AG04450 (cell line): Measurements from ENCODE around the gene TSHZ1. TPM values are rescaled to one million over a fixed set of nuclear protein-coding genes. Genes with fewer than 3 reads are reported as not detected.

Source experiments
- CTCF ChIA-PET: fragments of 300-600, 350-600 bp; formaldehyde crosslinking; extraction: SDS; loops from one replicate; lab custom pipeline; 2022; ENCODE audit warnings: antibody characterized with exemption, inconsistent platforms; lab: Charles Lee
- POLR2A ChIA-PET: fragments of 350-600 bp; formaldehyde crosslinking; extraction: SDS; loops from one replicate; lab custom pipeline; 2021; ENCODE audit warnings: antibody characterized with exemption, inconsistent platforms; lab: Yijun Ruan, JAX
- DNase-seq: peaks from one replicate; pipeline ENCODE4 v3.0.0-alpha.2; 2011; ENCODE audit warnings: low read depth, low spot score
- H3K27ac ChIP-seq: one replicate; pipeline ENCODE4 v1.5.1; 2012; ENCODE audit warnings: low read depth, low read length, control low read depth
- H3K27me3 ChIP-seq: one replicate; pipeline ENCODE4 v1.6.0; 2012; ENCODE audit warnings: low read length; ENCODE audit not compliant: control insufficient read depth, insufficient read depth
- H3K4me3 ChIP-seq: 2 replicates; pipeline ENCODE4 v1.5.1; 2011; ENCODE audit warnings: mild to moderate bottlenecking, low read depth, low read length, control low read depth
- H3K9me3 ChIP-seq: 2 replicates; pipeline ENCODE4 v1.5.1; 2012; ENCODE audit warnings: low read length; ENCODE audit not compliant: control insufficient read depth, insufficient read depth
- polyA minus RNA-seq: library from RNA; depleted of rRNA, polyadenylated mRNA; stranded (reverse); fragments of >200 nt; gene quantifications from 2 replicates; pipeline ENCODE4 v1.2.3, GENCODE V29; 2011; rRNA and poly(A)+ RNA removed
- polyA plus RNA-seq: library from polyadenylated mRNA; depleted of rRNA; stranded (reverse); fragments of >200 nt; gene quantifications from 2 replicates; pipeline ENCODE4 v1.2.3, GENCODE V29; 2011; rRNA removed
- TF ChIP-seq, protein P1 (sequence below): IDR thresholded peaks from 2 replicates; pipeline ENCODE4 v1.5.1; 2011; ENCODE audit warnings: low read depth, low read length, control low read depth, inconsistent platforms

TSHZ1 gene, protein sequence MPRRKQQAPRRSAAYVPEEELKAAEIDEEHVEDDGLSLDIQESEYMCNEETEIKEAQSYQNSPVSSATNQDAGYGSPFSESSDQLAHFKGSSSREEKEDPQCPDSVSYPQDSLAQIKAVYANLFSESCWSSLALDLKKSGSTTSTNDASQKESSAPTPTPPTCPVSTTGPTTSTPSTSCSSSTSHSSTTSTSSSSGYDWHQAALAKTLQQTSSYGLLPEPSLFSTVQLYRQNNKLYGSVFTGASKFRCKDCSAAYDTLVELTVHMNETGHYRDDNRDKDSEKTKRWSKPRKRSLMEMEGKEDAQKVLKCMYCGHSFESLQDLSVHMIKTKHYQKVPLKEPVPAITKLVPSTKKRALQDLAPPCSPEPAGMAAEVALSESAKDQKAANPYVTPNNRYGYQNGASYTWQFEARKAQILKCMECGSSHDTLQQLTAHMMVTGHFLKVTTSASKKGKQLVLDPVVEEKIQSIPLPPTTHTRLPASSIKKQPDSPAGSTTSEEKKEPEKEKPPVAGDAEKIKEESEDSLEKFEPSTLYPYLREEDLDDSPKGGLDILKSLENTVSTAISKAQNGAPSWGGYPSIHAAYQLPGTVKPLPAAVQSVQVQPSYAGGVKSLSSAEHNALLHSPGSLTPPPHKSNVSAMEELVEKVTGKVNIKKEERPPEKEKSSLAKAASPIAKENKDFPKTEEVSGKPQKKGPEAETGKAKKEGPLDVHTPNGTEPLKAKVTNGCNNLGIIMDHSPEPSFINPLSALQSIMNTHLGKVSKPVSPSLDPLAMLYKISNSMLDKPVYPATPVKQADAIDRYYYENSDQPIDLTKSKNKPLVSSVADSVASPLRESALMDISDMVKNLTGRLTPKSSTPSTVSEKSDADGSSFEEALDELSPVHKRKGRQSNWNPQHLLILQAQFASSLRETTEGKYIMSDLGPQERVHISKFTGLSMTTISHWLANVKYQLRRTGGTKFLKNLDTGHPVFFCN (N-terminal part only)
- polyA plus RNA-seq (3.9 and 5.5 TPM in 2 replicates), polyA minus RNA-seq (6.5 and 8.3 TPM in 2 replicates)

DNA sequence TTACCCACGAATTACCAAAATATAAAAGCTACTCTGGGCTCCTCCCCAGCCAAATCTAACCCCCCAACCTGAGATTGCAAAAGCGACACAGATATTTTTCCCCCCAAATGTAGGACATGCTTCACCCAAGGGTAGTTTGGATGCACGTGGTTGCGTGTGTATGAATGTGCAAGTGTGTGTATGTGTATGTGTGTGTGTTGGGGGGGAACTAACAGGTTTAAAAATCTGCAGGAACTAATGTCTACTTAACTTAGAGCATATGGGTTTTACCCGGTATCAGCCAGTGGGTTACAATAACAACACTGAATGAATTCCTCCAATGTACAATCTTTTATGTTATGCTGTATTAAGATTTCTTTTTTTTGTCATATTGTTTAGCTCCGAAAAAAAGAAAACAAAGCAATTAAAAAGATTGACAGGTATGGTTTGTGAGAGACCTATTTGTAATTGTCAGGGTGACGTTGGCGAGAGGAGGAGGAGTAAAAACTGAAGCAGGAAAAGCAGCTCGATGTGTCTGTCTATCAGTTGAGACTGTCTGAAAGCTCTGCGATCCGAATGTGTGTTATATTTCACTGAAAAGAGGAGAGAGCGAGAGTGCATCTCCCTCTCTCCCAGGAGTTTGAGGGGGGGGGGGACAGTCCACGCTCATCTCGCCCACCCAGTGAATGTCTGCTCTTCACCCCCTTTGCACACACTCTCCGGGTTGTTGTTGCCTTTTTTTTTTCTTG, at the start of gene TSHZ1:
Gene TSHZ1 (plus strand): TSS at position 524 of the 728 bp plus-strand sequence. CDS start 1,080 bp downstream, outside the sequence.
- H3K9me3 ChIP-seq, result no peaks in the 10 kb centered on the region; the same call in 1 of the 2 replicates
- H3K27ac ChIP-seq, result peak within 1 kb of the TSS; percentile 55
- CTCF ChIA-PET, result interaction anchor here (0.6 to 0.7 kb wide), 2 partner anchors 435 to 583 kb away, joined by 4 to 5 read pairs; no protein-coding TSS in a partner anchor
- H3K27me3 ChIP-seq, result no peaks in the 10 kb centered on the region
- H3K4me3 ChIP-seq, result peak within 1 kb of the TSS; percentile 87
- DNase-seq, result peak; percentile 44
- POLR2A ChIA-PET, result interaction anchor here (0.5 to 0.9 kb wide), 8 partner anchors 14 to 480 kb away, joined by 3 to 9 read pairs (median 4); no protein-coding TSS in a partner anchor
- TF ChIP-seq, protein P1, sequence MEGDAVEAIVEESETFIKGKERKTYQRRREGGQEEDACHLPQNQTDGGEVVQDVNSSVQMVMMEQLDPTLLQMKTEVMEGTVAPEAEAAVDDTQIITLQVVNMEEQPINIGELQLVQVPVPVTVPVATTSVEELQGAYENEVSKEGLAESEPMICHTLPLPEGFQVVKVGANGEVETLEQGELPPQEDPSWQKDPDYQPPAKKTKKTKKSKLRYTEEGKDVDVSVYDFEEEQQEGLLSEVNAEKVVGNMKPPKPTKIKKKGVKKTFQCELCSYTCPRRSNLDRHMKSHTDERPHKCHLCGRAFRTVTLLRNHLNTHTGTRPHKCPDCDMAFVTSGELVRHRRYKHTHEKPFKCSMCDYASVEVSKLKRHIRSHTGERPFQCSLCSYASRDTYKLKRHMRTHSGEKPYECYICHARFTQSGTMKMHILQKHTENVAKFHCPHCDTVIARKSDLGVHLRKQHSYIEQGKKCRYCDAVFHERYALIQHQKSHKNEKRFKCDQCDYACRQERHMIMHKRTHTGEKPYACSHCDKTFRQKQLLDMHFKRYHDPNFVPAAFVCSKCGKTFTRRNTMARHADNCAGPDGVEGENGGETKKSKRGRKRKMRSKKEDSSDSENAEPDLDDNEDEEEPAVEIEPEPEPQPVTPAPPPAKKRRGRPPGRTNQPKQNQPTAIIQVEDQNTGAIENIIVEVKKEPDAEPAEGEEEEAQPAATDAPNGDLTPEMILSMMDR, result no peak

DNA sequence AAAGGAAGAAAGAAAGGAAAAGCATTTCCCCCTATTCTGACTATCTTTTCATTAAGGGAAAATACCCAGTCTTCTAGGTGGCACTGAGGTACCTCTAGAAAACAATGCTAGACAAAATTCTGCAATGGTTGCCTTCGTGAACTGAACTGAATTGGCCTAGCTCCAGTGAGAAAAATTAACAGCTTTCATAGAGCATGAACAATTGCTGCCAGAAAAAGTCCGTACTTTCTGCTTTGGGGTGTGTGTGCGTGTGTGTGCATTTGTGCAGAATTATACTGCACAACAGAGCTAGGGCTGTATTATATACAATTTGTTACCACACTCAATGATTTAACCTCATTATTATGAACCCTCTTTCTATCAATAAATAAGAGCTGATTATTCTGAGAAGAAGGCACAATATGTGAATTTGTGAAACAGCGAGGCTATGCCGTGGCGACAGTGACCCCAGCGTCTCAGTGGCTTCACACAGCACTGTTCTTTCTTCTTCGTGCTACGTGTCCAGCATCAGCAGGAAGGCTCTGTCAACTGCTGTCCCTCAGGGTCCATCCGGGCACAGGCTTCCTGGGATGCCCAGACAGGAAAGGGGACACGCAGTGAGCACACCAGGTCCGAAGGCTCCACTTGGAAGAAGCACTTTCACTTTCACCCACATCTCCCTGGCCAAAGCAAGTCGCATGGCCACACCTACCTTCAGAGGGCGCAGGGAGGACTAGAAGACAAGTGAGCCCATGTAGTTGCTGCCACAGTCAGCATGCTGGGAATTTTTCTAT, 49.2 kb upstream of the TSHZ1 start:
- Histone ChIP-seq H3K9me3 (no peaks in the 10 kb centered on the region; the same call in 1 of the 2 replicates), H3K4me3 (no peak overlapping the region), H3K27me3 (peaks cover 31% of the 10 kb centered on the region), H3K27ac (no peak overlapping the region)
- no peak for DNase-seq
- TF ChIP-seq, protein P1, result no peak
- CTCF ChIA-PET, result no interaction called here
- POLR2A ChIA-PET, result no interaction called here

DNA sequence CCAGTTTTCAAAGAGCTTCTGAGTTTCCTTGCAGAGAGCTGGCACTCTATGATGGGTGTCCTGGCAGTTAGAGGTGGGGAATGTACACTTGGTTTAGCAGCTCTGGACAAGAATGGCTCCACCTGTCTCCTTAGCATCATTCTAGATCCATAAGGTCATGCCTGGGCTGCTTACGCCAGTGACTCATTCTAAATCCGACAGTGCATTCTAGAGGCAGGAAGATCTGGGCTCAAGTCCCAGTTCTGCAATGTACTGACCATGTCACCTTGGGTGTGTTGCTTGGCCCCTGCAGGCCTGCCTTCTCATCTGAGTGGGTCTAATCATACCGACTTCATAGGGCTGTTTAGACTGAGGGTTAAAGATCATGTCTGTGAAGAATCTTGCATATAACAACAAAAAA, 48.1 kb upstream of the TSHZ1 start:
- TF ChIP-seq, protein P1, result no peak
- POLR2A ChIA-PET, result no interaction called here
- H3K9me3 ChIP-seq, result no peaks in the 10 kb centered on the region; the same call in 1 of the 2 replicates
- H3K4me3 ChIP-seq, result no peak overlapping the region
- peaks cover 31% of the 10 kb centered on the region for H3K27me3 ChIP-seq
- CTCF ChIA-PET, result no interaction called here
- no peak overlapping the region for H3K27ac ChIP-seq
- no peak for DNase-seq

DNA sequence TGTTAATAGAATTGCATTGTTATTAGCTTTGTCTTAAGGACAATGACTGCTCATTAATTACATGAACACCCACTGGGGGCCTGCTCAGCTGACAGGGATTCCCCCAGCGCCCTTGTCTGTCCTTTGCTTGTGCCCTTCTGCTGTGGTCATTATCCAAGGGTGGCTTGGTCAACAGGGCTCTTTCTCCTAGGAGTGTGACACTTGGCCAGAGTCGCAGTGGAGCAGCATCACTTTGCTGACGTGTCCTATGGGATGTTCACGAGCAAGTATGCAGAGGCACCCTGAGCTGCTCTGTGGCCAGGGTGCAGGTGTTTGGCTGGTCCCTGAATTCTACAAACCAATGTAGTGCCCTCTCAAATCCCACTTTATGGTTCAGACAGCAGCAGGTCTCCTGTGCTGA, 47.6 kb upstream of the TSHZ1 start:
- ChIA-PET POLR2A (no interaction called here), CTCF (no interaction called here)

More for the DNA sequence above, 47.6 kb upstream of the TSHZ1 start:
- Histone ChIP-seq H3K9me3 (no peaks in the 10 kb centered on the region; the same call in 1 of the 2 replicates), H3K27me3 (peaks cover 27% of the 10 kb centered on the region), H3K4me3 (no peak overlapping the region), H3K27ac (no peak overlapping the region)
- TF ChIP-seq, protein P1, result no peak
- no peak for DNase-seq
